GM18517 (cell line): ENCODE results near the gene EIF4G3.
"Not testable (repeated sequence)": the region's sequence is repeated elsewhere in the genome, so short reads cannot be mapped to it uniquely, and the experiment has no call there.

ENCODE experiments used
- ATAC-seq: cut with Tn5 transposase; IDR thresholded peaks from one replicate; pipeline ENCODE4 v1.9.1; 2021; ENCODE audit warnings: mild to moderate bottlenecking, moderate library complexity; ENCODE audit not compliant: unreplicated experiment

EIF4G3 gene

GRCh38 chr1:20885121-20885520, 291.6 kb downstream of the EIF4G3 start:
- no peak for ATAC-seq

- ATAC-seq: no peak
Observed at GRCh38 chr1:20884513-20884912, 292.2 kb downstream of the EIF4G3 start.

- no peak for ATAC-seq
Observed at GRCh38 chr1:20883766-20884165, 292.9 kb downstream of the EIF4G3 start.

GRCh38 chr1:20882837-20883236, 293.9 kb downstream of the EIF4G3 start:
- ATAC-seq: no peak

- no peak for ATAC-seq
Observed at GRCh38 chr1:20878799-20879198, 297.9 kb downstream of the EIF4G3 start.

- ATAC-seq: no peak
Observed at GRCh38 chr1:20875198-20875973, 301.3 kb downstream of the EIF4G3 start.

GRCh38 chr1:20873311-20873710, 303.4 kb downstream of the EIF4G3 start:
- no peak for ATAC-seq

GRCh38 chr1:20871419-20871818, 305.3 kb downstream of the EIF4G3 start:
- ATAC-seq: no peak

GRCh38 chr1:20870718-20871117, 306.0 kb downstream of the EIF4G3 start:
- no peak for ATAC-seq

- ATAC-seq: no peak
Observed at GRCh38 chr1:20868263-20868662, 308.4 kb downstream of the EIF4G3 start.

- ATAC-seq: no peak
Observed at GRCh38 chr1:20867847-20868246, 308.9 kb downstream of the EIF4G3 start.

- no peak for ATAC-seq
Observed at GRCh38 chr1:20867062-20867461, 309.6 kb downstream of the EIF4G3 start.

- ATAC-seq: no peak
Observed at GRCh38 chr1:20865001-20865400, 311.7 kb downstream of the EIF4G3 start.

- ATAC-seq: no peak
Observed at GRCh38 chr1:20854529-20854928, 322.2 kb downstream of the EIF4G3 start.

GRCh38 chr1:20851791-20852190, 324.9 kb downstream of the EIF4G3 start:
- ATAC-seq: not testable (repeated sequence)

GRCh38 chr1:20850021-20850420, 326.7 kb downstream of the EIF4G3 start:
- ATAC-seq: no peak

GRCh38 chr1:20849100-20849499, 327.6 kb downstream of the EIF4G3 start:
- no peak for ATAC-seq

- no peak for ATAC-seq
Observed at GRCh38 chr1:20848162-20848561, 328.5 kb downstream of the EIF4G3 start.

GRCh38 chr1:20847611-20848080, 329.1 kb downstream of the EIF4G3 start:
- no peak for ATAC-seq

- ATAC-seq: no peak
Observed at GRCh38 chr1:20846461-20847374, 330.0 kb downstream of the EIF4G3 start.

GRCh38 chr1:20840731-20841130, 336.0 kb downstream of the EIF4G3 start:
- ATAC-seq: no peak
